B cell (primary cell): ENCODE results near the gene ZSCAN4. TPM values are rescaled to one million over a fixed set of nuclear protein-coding genes. Genes with fewer than 3 reads are reported as not detected.

ENCODE experiments used
- ATAC-seq: fragments of 200-7000 bp; cut with Tn5 transposase; one replicate; pipeline ENCODE4 v1.10.0; 2021; ENCODE audit warnings: low read depth, mild to moderate bottlenecking, moderate number of reproducible peaks, moderate library complexity
- CTCF ChIA-PET: fragments of 350-600 bp; sonication (Branson Sonifier 250); formaldehyde crosslinking; loops from one replicate; lab custom pipeline; 2021; ENCODE audit warnings: antibody characterized with exemption, inconsistent platforms; lab: Charles Lee
- POLR2A ChIA-PET: fragments of 350-600 bp; sonication (Branson Sonifier 250); formaldehyde crosslinking; loops from one replicate; lab custom pipeline; 2021; ENCODE audit warnings: antibody characterized with exemption; lab: Charles Lee
- DNase-seq: peaks from one replicate; pipeline ENCODE4 v3.0.0; 2013
- H2AFZ ChIP-seq: 2 replicates; pipeline ENCODE4 v1.6.1; 2012; ENCODE audit warnings: mild to moderate bottlenecking, low read depth, low read length; ENCODE audit not compliant: insufficient read depth, poor library complexity, severe bottlenecking
- H3K27ac ChIP-seq, 2 donors: 1 replicate in 1 of 2; 2 replicates in 1 of 2; pipeline ENCODE4 v1.5.1; 2012 to 2013; ENCODE audit warnings: low read length in 2 of 2, mild to moderate bottlenecking in 2 of 2, moderate library complexity in 1 of 2
- H3K27me3 ChIP-seq, 4 experiments: fragments of 200-600 bp in 1 of 4; sonication (generic) in 1 of 4; replicated peaks in 1 of 4; 1 replicate in 2 of 4; 2 replicates in 2 of 4; pipeline versions ENCODE4 v1.6.1 to v1.7.0; 2013 to 2016; ENCODE audit warnings: low read length in 3 of 4, mild to moderate bottlenecking in 2 of 4, mixed read lengths in 1 of 4, moderate library complexity in 1 of 4; ENCODE audit not compliant: insufficient read depth in 4 of 4, control insufficient read depth in 3 of 4; ENCODE audit errors: control extremely low read depth in 1 of 4
- H3K36me3 ChIP-seq, 2 experiments: replicated peaks in 1 of 2; 1 replicate in 1 of 2; 2 replicates in 1 of 2; pipeline versions ENCODE4 v1.6.1 to v1.7.1; 2013; ENCODE audit warnings: low read length in 1 of 2; ENCODE audit not compliant: insufficient read depth in 2 of 2, control insufficient read depth in 1 of 2; ENCODE audit errors: control extremely low read depth in 1 of 2, extremely low read depth in 1 of 2
- H3K4me1 ChIP-seq, 2 donors: fragments of 200-600 bp in 1 of 2; sonication (generic) in 1 of 2; 1 replicate in 1 of 2; 2 replicates in 1 of 2; pipeline versions ENCODE4 v1.5.1 to v1.6.1; 2013 to 2017; ENCODE audit warnings: low read length in 2 of 2; ENCODE audit not compliant: control insufficient read depth in 2 of 2, insufficient read depth in 2 of 2
- H3K4me2 ChIP-seq: replicated peaks from 2 replicates; pipeline ENCODE3; 2012; ENCODE audit warnings: mild to moderate bottlenecking, low read depth, low read length; ENCODE audit not compliant: poor library complexity, severe bottlenecking
- H3K4me3 ChIP-seq, 5 experiments: fragments of 200-600 bp in 1 of 5; sonication (generic) in 1 of 5; 1 replicate in 3 of 5; 2 replicates in 2 of 5; pipeline versions ENCODE4 v1.5.1 to v1.7.0; 2011 to 2016; ENCODE audit warnings: low read length in 4 of 5, mild to moderate bottlenecking in 4 of 5, low read depth in 2 of 5, control low read depth in 1 of 5, moderate library complexity in 1 of 5; ENCODE audit not compliant: insufficient read depth in 1 of 5; ENCODE audit errors: control extremely low read depth in 1 of 5, extremely low read depth in 1 of 5
- H3K79me2 ChIP-seq: fragments of 200-600 bp; sonication (generic); one replicate; pipeline ENCODE4 v1.6.0; 2016; ENCODE audit warnings: low read length; ENCODE audit not compliant: control insufficient read depth, insufficient read depth
- H3K9ac ChIP-seq: fragments of 200-600 bp; sonication (generic); 2 replicates; pipeline ENCODE4 v1.6.1; 2017; ENCODE audit warnings: mild to moderate bottlenecking, low read length, moderate library complexity
- H3K9me3 ChIP-seq, 3 donors: one replicate each; pipeline versions ENCODE4 v1.6.1 to v1.7.1; 2013; ENCODE audit warnings: low read length in 2 of 3; ENCODE audit not compliant: control insufficient read depth in 2 of 3, insufficient read depth in 1 of 3; ENCODE audit errors: control extremely low read depth in 1 of 3
- H4K20me1 ChIP-seq: 2 replicates; pipeline ENCODE4 v1.6.0; 2012; ENCODE audit warnings: mild to moderate bottlenecking, low read length; ENCODE audit not compliant: insufficient read depth, control insufficient read depth, poor library complexity, severe bottlenecking
- H3K27ac Mint-ChIP-seq: one replicate; pipeline ENCODE4 v1.8.0; 2021; ENCODE audit warnings: mixed read lengths
- H3K27me3 Mint-ChIP-seq: one replicate; pipeline ENCODE4 v1.8.0; 2021; ENCODE audit warnings: mixed read lengths
- H3K4me1 Mint-ChIP-seq: one replicate; pipeline ENCODE4 v1.8.0; 2021; ENCODE audit warnings: mixed read lengths
- H3K4me3 Mint-ChIP-seq: one replicate; pipeline ENCODE4 v1.8.0; 2021; ENCODE audit warnings: mixed read lengths
- H3K9me3 Mint-ChIP-seq: one replicate; pipeline ENCODE4 v1.8.0; 2022; ENCODE audit warnings: mixed read lengths; ENCODE audit not compliant: insufficient read depth
- CTCF ChIP-seq: fragments of 200-600 bp; IDR thresholded peaks from one replicate; pipeline ENCODE4 v1.8.0; 2022; ENCODE audit warnings: antibody characterized with exemption, mild to moderate bottlenecking
- EZH2 ChIP-seq: IDR thresholded peaks from 2 replicates; pipeline ENCODE4 v1.6.1; 2012; ENCODE audit warnings: borderline replicate concordance, low read depth, mild to moderate bottlenecking, moderate library complexity, low read length; ENCODE audit not compliant: insufficient read depth, poor library complexity, severe bottlenecking
- WGBS: methylation state at CpG from one replicate; pipeline ENCODE4 v1.1.5; 2013; ENCODE audit warnings: missing lambda C conversion rate; ENCODE audit not compliant: insufficient coverage; 5-methylcytosine and 5-hydroxymethylcytosine counted together
- intact Hi-C: fragments of 100-400 bp; cut with micrococcal nuclease; formaldehyde crosslinking; loops from one replicate; pipeline ENCODE4 v1.10.0; 2022
- polyA minus RNA-seq: library from RNA; depleted of rRNA, polyadenylated mRNA; stranded (reverse); fragments of >200 nt; gene quantifications from 2 replicates; pipeline ENCODE4 v1.2.3, GENCODE V29; 2012
- polyA plus RNA-seq: library from polyadenylated mRNA; depleted of rRNA; stranded (reverse); fragments of >200 nt; gene quantifications from 2 replicates; pipeline ENCODE4 v1.2.3, GENCODE V29; 2012
- total RNA-seq, 2 donors: library from RNA; stranded (reverse); fragments of 120-200 nt in 1 of 2; gene quantifications; 1 replicate in 1 of 2; 2 replicates in 1 of 2; pipeline versions ENCODE4 v1.2.3 to v1.2.4, GENCODE V29; 2013 to 2022

Gene ZSCAN4, protein sequence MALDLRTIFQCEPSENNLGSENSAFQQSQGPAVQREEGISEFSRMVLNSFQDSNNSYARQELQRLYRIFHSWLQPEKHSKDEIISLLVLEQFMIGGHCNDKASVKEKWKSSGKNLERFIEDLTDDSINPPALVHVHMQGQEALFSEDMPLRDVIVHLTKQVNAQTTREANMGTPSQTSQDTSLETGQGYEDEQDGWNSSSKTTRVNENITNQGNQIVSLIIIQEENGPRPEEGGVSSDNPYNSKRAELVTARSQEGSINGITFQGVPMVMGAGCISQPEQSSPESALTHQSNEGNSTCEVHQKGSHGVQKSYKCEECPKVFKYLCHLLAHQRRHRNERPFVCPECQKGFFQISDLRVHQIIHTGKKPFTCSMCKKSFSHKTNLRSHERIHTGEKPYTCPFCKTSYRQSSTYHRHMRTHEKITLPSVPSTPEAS
- not detected in 2 replicates for total RNA-seq
- not detected for total RNA-seq (2013)
- polyA plus RNA-seq: not detected in 2 replicates
- not detected in 2 replicates for polyA minus RNA-seq

DNA sequence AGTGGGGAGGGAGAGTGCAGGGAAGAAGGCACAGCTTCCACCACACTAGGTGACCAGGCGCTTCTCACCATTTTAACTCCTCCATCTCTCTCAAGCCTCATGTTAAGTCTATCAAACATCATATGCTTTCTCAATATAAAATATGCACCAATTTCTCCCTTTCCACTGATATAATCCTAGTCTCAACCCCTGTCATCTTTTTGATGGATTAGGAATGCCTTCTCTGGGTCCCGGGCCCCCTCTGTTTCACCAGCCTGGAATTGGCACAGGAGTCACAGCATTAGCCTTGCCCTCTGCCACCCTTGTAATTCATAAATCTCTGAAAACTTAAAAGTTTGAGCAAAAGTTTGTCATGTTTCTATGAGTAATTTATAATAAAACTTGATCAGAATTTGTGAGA, at the start of gene ZSCAN4:
Gene ZSCAN4 (plus strand): TSS at position 301 of the 400 bp plus-strand sequence. CDS start 7,211 bp downstream, outside the sequence.
- Histone ChIP-seq H3K79me2 (no peaks in the 10 kb centered on the region), H3K27ac (no peak within 1 kb of the TSS), H3K27me3 (peaks cover 0 to 36% (median 5%) of the 10 kb centered on the region in 4 experiments), H2AFZ (no peak within 1 kb of the TSS), H3K36me3 (no peaks in the 10 kb centered on the region), H3K9me3 (no peaks in the 10 kb centered on the region), H3K4me3 (no peak within 1 kb of the TSS), H3K4me1 (peaks cover 9 to 13% of the 10 kb centered on the region in 2 donors), H4K20me1 (no peaks in the 10 kb centered on the region), H3K9ac (no peak within 1 kb of the TSS), H3K4me2 (no peak within 1 kb of the TSS)
- intact Hi-C loops: no loop called here
- POLR2A ChIA-PET: no interaction called here
- H3K9me3 Mint-ChIP-seq: no peaks in the 10 kb centered on the region
- ATAC-seq (no peak), DNase-seq (no peak)
- no peak within 1 kb of the TSS for H3K27ac Mint-ChIP-seq
- no peak for TF ChIP-seq CTCF
- no peak for TF ChIP-seq EZH2
- H3K27me3 Mint-ChIP-seq: peaks cover 37% of the 10 kb centered on the region
- H3K4me3 Mint-ChIP-seq: no peak within 1 kb of the TSS
- CTCF ChIA-PET: interaction anchor here (0.6 kb wide), 1 partner anchor 11 kb away, joined by 4 read pairs; no protein-coding TSS in a partner anchor
- peaks cover 13% of the 10 kb centered on the region for H3K4me1 Mint-ChIP-seq
- 80% methylated on average over 1 of the region's 2 CpGs for WGBS

DNA sequence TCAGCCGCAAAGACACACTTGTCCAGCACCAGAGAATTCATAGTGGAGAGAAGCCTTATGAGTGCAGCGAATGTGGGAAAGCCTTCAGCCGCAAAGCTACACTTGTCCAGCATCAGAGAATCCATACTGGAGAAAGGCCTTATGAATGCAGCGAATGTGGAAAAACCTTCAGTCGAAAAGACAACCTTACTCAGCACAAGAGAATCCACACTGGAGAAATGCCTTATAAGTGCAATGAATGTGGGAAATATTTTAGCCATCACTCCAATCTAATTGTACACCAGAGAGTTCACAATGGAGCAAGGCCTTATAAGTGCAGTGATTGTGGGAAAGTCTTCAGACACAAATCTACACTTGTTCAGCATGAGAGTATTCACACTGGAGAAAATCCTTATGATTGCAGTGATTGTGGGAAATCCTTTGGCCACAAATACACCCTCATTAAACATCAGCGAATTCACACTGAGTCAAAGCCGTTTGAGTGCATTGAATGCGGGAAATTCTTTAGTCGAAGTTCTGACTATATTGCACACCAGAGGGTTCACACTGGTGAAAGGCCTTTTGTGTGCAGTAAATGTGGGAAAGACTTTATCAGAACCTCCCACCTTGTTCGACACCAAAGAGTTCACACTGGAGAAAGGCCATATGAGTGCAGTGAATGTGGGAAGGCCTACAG, 47.9 kb upstream of the ZSCAN4 start:
- ChIA-PET CTCF (no interaction called here), POLR2A (no interaction called here)
- Histone ChIP-seq H3K27ac (no peak overlapping the region), H3K4me1 (no peaks in the 10 kb centered on the region), H3K4me3 (no peak overlapping the region), H3K36me3 (peaks cover 23 to 66% of the 10 kb centered on the region in 2 experiments), H3K79me2 (peaks cover 50% of the 10 kb centered on the region), H4K20me1 (no peaks in the 10 kb centered on the region), H3K9me3 (peaks cover 12 to 90% (median 72%) of the 10 kb centered on the region in 3 donors), H3K4me2 (no peak overlapping the region), H3K9ac (no peak overlapping the region), H2AFZ (no peak overlapping the region), H3K27me3 (no peaks in the 10 kb centered on the region)
- no peak overlapping the region for H3K4me3 Mint-ChIP-seq
- intact Hi-C loops: no loop called here
- peaks cover 22% of the 10 kb centered on the region for H3K4me1 Mint-ChIP-seq
- no peaks in the 10 kb centered on the region for H3K27me3 Mint-ChIP-seq
- H3K27ac Mint-ChIP-seq: no peak overlapping the region
- TF ChIP-seq EZH2 (no peak), CTCF (no peak)
- ATAC-seq (no peak), DNase-seq (no peak)
- 97% methylated on average over 3 of the region's 10 CpGs for WGBS
- peaks cover 40% of the 10 kb centered on the region for H3K9me3 Mint-ChIP-seq
